Measurements from ENCODE around the gene MAGEB3. TPM values are rescaled to one million over a fixed set of nuclear protein-coding genes. Genes with fewer than 3 reads are reported as not detected.

Gene MAGEB3
- total and polyA plus RNA-seq, 9 of the 15 experiments (the other 6 are each of a cell fraction or from before 2014, with no cell fraction given): 0.07 to 0.11 TPM; not detected in 7

DNA sequence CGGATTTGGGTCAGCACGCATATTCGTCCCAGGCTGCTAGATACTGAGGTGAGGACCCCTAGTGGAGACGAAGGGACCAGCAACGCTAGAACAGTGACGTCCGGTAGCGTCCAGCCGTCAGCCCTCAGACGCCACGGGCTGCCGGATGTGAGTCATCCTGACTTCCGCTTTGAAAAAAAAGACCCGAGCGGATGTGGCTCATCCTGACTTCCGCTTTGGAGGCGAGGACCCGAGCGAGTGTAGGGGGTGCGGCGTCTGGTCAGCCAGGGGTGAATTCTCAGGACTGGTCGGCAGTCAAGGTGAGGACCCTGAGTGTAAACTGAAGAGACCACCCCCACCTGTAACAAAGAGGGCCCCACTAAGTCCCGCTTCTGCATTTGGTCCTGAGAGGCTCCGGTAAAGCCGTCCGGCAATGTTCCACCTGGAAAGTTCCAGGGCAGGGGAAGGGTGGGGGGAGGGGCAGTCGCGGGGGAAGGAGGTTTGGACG, 15.1 kb upstream of the MAGEB3 start, which contains the start of gene MAGEB2 (continued):
- TF ChIP-seq, protein P1, sequence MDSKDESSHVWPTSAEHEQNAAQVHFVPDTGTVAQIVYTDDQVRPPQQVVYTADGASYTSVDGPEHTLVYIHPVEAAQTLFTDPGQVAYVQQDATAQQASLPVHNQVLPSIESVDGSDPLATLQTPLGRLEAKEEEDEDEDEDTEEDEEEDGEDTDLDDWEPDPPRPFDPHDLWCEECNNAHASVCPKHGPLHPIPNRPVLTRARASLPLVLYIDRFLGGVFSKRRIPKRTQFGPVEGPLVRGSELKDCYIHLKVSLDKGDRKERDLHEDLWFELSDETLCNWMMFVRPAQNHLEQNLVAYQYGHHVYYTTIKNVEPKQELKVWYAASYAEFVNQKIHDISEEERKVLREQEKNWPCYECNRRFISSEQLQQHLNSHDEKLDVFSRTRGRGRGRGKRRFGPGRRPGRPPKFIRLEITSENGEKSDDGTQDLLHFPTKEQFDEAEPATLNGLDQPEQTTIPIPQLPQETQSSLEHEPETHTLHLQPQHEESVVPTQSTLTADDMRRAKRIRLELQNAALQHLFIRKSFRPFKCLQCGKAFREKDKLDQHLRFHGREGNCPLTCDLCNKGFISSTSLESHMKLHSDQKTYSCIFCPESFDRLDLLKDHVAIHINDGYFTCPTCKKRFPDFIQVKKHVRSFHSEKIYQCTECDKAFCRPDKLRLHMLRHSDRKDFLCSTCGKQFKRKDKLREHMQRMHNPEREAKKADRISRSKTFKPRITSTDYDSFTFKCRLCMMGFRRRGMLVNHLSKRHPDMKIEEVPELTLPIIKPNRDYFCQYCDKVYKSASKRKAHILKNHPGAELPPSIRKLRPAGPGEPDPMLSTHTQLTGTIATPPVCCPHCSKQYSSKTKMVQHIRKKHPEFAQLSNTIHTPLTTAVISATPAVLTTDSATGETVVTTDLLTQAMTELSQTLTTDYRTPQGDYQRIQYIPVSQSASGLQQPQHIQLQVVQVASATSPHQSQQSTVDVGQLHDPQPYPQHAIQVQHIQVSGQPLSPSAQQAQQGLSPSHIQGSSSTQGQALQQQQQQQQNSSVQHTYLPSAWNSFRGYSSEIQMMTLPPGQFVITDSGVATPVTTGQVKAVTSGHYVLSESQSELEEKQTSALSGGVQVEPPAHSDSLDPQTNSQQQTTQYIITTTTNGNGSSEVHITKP (IDR thresholded peaks at IDR 0.05; ENCODE audit: partially characterized antibody): peak; percentile 66
- no peak for TF ChIP-seq ZNF121 (CRISPR knock-in tag; conservative IDR thresholded peaks at IDR 0.05)
- peak; percentile 44; the same call in 1 of the 2 replicates for TF ChIP-seq PHF8 (IDR thresholded peaks at IDR 0.05; ENCODE audit: borderline replicate concordance, low read length)
- TF ChIP-seq ZKSCAN8 (CRISPR knock-in tag; IDR thresholded peaks at IDR 0.05): no peak
- peak; percentile 36 for TF ChIP-seq TBP (optimal IDR thresholded peaks at IDR 0.05; ENCODE audit: low read depth, low read length)
- TF ChIP-seq, protein P2, sequence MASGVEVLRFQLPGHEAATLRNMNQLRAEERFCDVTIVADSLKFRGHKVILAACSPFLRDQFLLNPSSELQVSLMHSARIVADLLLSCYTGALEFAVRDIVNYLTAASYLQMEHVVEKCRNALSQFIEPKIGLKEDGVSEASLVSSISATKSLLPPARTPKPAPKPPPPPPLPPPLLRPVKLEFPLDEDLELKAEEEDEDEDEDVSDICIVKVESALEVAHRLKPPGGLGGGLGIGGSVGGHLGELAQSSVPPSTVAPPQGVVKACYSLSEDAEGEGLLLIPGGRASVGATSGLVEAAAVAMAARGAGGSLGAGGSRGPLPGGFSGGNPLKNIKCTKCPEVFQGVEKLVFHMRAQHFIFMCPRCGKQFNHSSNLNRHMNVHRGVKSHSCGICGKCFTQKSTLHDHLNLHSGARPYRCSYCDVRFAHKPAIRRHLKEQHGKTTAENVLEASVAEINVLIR (CRISPR knock-in tag; IDR thresholded peaks at IDR 0.05): 0 out of 2 replicates have a peak, but pooled peaks have one; percentile 24
- TF ChIP-seq KDM4B (IDR thresholded peaks at IDR 0.05; ENCODE audit: borderline replicate concordance in 2 of 2, low read depth in 1 of 2): peak in 1 of 2 experiments; percentile 60; a peak in 1 of 4 replicates
- TF ChIP-seq XRCC4 (IDR thresholded peaks at IDR 0.05; ENCODE audit: extremely low read depth, insufficient read depth, insufficient read length): no peak
- peak; percentile 82 for TF ChIP-seq SPI1 (IDR thresholded peaks at IDR 0.05; ENCODE audit: borderline replicate concordance, low read depth, low read length)
- TF ChIP-seq ZNF699 (CRISPR knock-in tag; IDR thresholded peaks at IDR 0.05; ENCODE audit: insufficient replicate concordance): no peak
